PC-9 (cell line): ENCODE results near the gene SLK.

Experiments
- CTCF ChIP-seq: fragments of 200-600 bp; sonication (generic); conservative IDR thresholded peaks from 2 replicates; pipeline ENCODE4 v1.6.1; 2017; ENCODE audit warnings: mixed run types, antibody characterized with exemption, mild to moderate bottlenecking, moderate library complexity
- EZH2 ChIP-seq: fragments of 200-600 bp; sonication (generic); IDR thresholded peaks from 2 replicates; pipeline ENCODE4 v1.8.0; 2017; ENCODE audit warnings: antibody characterized with exemption, low read depth

GRCh38 chr10:103934308-103934707 is 32.6 kb upstream of the SLK start:
- TF ChIP-seq CTCF = no peak
- TF ChIP-seq EZH2 = no peak
